Loucy (cell line): Measurements from ENCODE around the gene MRPL38.

Experiments used
- EZH2phosphoT487 ChIP-seq: fragments of 200-600 bp; IDR thresholded peaks from 2 replicates; pipeline ENCODE4 v1.6.1; 2018; ENCODE audit warnings: antibody characterized with exemption, mild to moderate bottlenecking, moderate library complexity, borderline replicate concordance
- TF ChIP-seq, protein P1 (sequence below): fragments of 200-600 bp; sonication (generic); conservative IDR thresholded peaks from 2 replicates; pipeline ENCODE4 v1.5.1; 2014; ENCODE audit warnings: mild to moderate bottlenecking, antibody characterized with exemption, low read length

DNA sequence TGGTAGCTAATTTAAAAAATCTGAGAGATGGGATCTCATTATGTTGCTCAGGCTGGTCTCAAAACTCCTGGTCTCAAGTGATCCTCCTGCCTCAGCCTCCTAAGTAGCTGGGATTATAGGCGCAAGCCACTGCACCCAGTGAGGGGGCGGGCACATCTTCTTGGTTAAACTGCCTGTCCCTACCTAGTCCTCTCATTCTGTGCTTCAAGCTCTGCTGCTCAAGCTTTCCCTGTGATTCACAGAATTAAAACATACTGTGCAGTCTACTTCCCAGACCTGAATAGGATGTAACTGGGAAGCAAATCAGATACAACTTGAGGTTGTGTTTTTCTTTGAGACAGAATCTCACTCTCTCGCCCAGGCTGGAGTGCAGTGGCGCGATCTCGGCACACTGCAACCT lies 2.3 kb downstream of the MRPL38 start:
- TF ChIP-seq, protein P1, sequence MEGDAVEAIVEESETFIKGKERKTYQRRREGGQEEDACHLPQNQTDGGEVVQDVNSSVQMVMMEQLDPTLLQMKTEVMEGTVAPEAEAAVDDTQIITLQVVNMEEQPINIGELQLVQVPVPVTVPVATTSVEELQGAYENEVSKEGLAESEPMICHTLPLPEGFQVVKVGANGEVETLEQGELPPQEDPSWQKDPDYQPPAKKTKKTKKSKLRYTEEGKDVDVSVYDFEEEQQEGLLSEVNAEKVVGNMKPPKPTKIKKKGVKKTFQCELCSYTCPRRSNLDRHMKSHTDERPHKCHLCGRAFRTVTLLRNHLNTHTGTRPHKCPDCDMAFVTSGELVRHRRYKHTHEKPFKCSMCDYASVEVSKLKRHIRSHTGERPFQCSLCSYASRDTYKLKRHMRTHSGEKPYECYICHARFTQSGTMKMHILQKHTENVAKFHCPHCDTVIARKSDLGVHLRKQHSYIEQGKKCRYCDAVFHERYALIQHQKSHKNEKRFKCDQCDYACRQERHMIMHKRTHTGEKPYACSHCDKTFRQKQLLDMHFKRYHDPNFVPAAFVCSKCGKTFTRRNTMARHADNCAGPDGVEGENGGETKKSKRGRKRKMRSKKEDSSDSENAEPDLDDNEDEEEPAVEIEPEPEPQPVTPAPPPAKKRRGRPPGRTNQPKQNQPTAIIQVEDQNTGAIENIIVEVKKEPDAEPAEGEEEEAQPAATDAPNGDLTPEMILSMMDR: no peak
- TF ChIP-seq EZH2phosphoT487: no peak
